Ovary (tissue), 9 donors: ENCODE measurements around the gene CADM2. TPM values are rescaled to one million over a fixed set of nuclear protein-coding genes. Genes with fewer than 3 reads are reported as not detected.

Source experiments
- DNase-seq, 5 donors: peaks; one replicate each; pipeline ENCODE4 v3.0.0-alpha.2; 2019 to 2020
- H3K27ac ChIP-seq, 2 donors: fragments of 200-600 bp; one replicate each; pipeline versions ENCODE4 v1.5.1 to v1.8.0; 2019 to 2022
- H3K27me3 ChIP-seq: fragments of 200-600 bp; one replicate; pipeline ENCODE4 v1.8.0; 2022
- H3K36me3 ChIP-seq: fragments of 200-600 bp; sonication (generic); one replicate; pipeline ENCODE4 v1.5.1; 2019
- H3K4me1 ChIP-seq: one replicate; pipeline ENCODE4 v1.8.1; 2013; ENCODE audit warnings: mild to moderate bottlenecking, moderate library complexity; ENCODE audit not compliant: insufficient read depth
- H3K4me3 ChIP-seq: fragments of 200-600 bp; sonication (generic); one replicate; pipeline ENCODE4 v1.5.1; 2017
- H3K9me3 ChIP-seq, 2 donors: fragments of 200-600 bp in 1 of 2; sonication (generic) in 1 of 2; one replicate each; pipeline versions ENCODE4 v1.5.1 to v1.8.1; 2013 to 2019; ENCODE audit warnings: mild to moderate bottlenecking in 1 of 2, moderate library complexity in 1 of 2
- CTCF ChIP-seq, 3 donors: fragments of 450-650 bp in 2 of 3; fragments of 200-600 bp in 1 of 3; IDR thresholded peaks; one replicate each; pipeline versions ENCODE4 v1.5.1 to v1.8.0; 2016 to 2022; ENCODE audit warnings: antibody characterized with exemption in 3 of 3, mild to moderate bottlenecking in 1 of 3
- EP300 ChIP-seq: sonication (generic); formaldehyde crosslinking; IDR thresholded peaks from one replicate; pipeline ENCODE4 v1.6.1; 2017; ENCODE audit warnings: antibody characterized with exemption
- POLR2A ChIP-seq: fragments of 450-650 bp; IDR thresholded peaks from one replicate; pipeline ENCODE4 v1.6.1; 2017; ENCODE audit warnings: antibody characterized with exemption, mild to moderate bottlenecking, moderate library complexity
- WGBS, 3 donors: extraction: QIAGEN DNeasy Blood & Tissue Kit in 1 of 3; methylation state at CpG; one replicate each; pipeline versions ENCODE4 v1.1.5 to v1.1.7; 2013 to 2017; 5-methylcytosine and 5-hydroxymethylcytosine counted together
- intact Hi-C, 4 donors: fragments of 100-400 bp; cut with DNase I; formaldehyde crosslinking; loops; one replicate each; pipeline versions ENCODE4 v1.11.0 to v1.15.1; 2022 to 2023
- polyA plus RNA-seq, 2 donors: library from polyadenylated mRNA; stranded (reverse); fragments of 200-250 nt in 1 of 2; fragments of 350-450 nt in 1 of 2; fragmentation: Illumina TruSeq in 1 of 2; extraction: RNeasy Lipid Tissue Mini Kit (QIAGEN cat#74804) in 1 of 2; gene quantifications; one replicate each; pipeline ENCODE4 v1.2.3, GENCODE V29; 2013 to 2014
- total RNA-seq, 7 donors: library from RNA; depleted of rRNA in 2 of 7; stranded (reverse); fragments of >200 nt in 2 of 7; fragmentation: NEBNext Ultra II Directional in 3 of 7; extraction: Animal tissue kit (Norgen Biotek cat#: 25700) in 3 of 7; gene quantifications; one replicate each; pipeline versions ENCODE4 v1.1.0 to v1.2.4, GENCODE V29; 2016 to 2023
- donor health status: DM: no; HTN: no; CAD: no; lungs with moderate emphysema.
- donor health status: DM: no; HTN: no; CAD: no.
- donor health status: Bipolar disorder and iron deficiency.
- donor health status: DM: yes; HTN: yes; CAD: no.
- donor health status: DM: no; HTN: no; CAD: no.
- donor health status: DM: yes; HTN: yes; CAD: no.

The CADM2 gene
- total and polyA plus RNA-seq, 9 donors = 0.20 to 1.9 (median 0.69) TPM

- intact Hi-C loops = no loop called here
- Histone ChIP-seq H3K4me1 (no peaks in the 10 kb centered on the region), H3K36me3 (no peaks in the 10 kb centered on the region), H3K27me3 (no peaks in the 10 kb centered on the region), H3K27ac (no peak overlapping the region), H3K9me3 (no peaks in the 10 kb centered on the region), H3K4me3 (no peak overlapping the region)
- WGBS, 3 donors = 72 to 89% (median 84%) methylated on average over 4 of the region's 4 CpGs
- TF ChIP-seq EP300 (no peak), CTCF (IDR thresholded peaks at IDR 0.05) (no peak), POLR2A (no peak)
- no peak for DNase-seq
Observed at GRCh38 chr3:85576697-85577200, 618.0 kb downstream of the CADM2 start.

GRCh38 chr3:85584779-85585356, 626.1 kb downstream of the CADM2 start:
- H3K27me3 ChIP-seq = no peaks in the 10 kb centered on the region
- no peak overlapping the region for H3K4me3 ChIP-seq
- intact Hi-C loops = no loop called here
- H3K36me3 ChIP-seq = no peaks in the 10 kb centered on the region
- WGBS, 3 donors = 87 to 93% (median 93%) methylated on average over 7 of the region's 7 CpGs
- no peak for TF ChIP-seq EP300
- no peak for DNase-seq
- no peaks in the 10 kb centered on the region for H3K9me3 ChIP-seq
- H3K27ac ChIP-seq = no peak overlapping the region
- H3K4me1 ChIP-seq = no peaks in the 10 kb centered on the region

GRCh38 chr3:85586018-85586417, 627.2 kb downstream of the CADM2 start:
- TF ChIP-seq EP300 (no peak), CTCF (IDR thresholded peaks at IDR 0.05) (no peak)
- no peaks in the 10 kb centered on the region for H3K4me1 ChIP-seq
- no peaks in the 10 kb centered on the region for H3K9me3 ChIP-seq
- H3K27me3 ChIP-seq = no peaks in the 10 kb centered on the region
- H3K36me3 ChIP-seq = no peaks in the 10 kb centered on the region
- WGBS, 3 donors = 75 to 82% (median 78%) methylated on average over 3 of the region's 3 CpGs
- intact Hi-C loops = no loop called here
- no peak overlapping the region for H3K27ac ChIP-seq
- H3K4me3 ChIP-seq = no peak overlapping the region
- DNase-seq = no peak

DNA sequence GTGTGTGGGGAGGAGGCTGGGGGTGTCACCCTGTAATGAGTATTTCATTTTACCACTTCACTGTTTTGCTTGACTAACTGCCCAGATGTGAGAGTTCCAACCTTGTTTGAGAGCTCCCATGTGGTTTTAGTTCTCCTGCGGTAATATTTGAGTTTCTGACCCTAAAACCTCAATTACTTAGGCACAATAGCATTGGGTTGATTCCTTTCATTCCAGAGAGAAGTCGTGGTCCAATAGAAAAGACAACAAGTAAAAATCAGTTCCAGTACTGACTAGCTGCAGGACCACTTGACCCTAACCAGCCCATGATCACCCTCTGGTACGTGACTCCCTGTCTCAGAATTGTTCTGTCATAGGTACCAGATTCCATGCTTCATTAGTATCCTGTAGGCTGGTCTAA, 630.4 kb downstream of the CADM2 start:
- 22 to 30% (median 23%) methylated on average over 3 of the region's 3 CpGs for WGBS, 3 donors
- TF ChIP-seq POLR2A (no peak), CTCF (IDR thresholded peaks at IDR 0.05) (no peak), EP300 (no peak)
- intact Hi-C loops = no loop called here
- no peaks in the 10 kb centered on the region for H3K27me3 ChIP-seq
- no peak overlapping the region for H3K4me3 ChIP-seq
- H3K36me3 ChIP-seq = no peaks in the 10 kb centered on the region
- H3K9me3 ChIP-seq = no peaks in the 10 kb centered on the region
- DNase-seq = no peak
- H3K27ac ChIP-seq = no peak overlapping the region
- H3K4me1 ChIP-seq = no peaks in the 10 kb centered on the region

- H3K36me3 ChIP-seq = no peaks in the 10 kb centered on the region
- H3K9me3 ChIP-seq = no peaks in the 10 kb centered on the region
- DNase-seq = no peak
- no peaks in the 10 kb centered on the region for H3K27me3 ChIP-seq
- H3K4me3 ChIP-seq = no peak overlapping the region
- WGBS, 3 donors = 4 to 19% (median 13%) methylated on average over 2 of the region's 2 CpGs
- no peak for TF ChIP-seq POLR2A
- no peak for TF ChIP-seq EP300
- intact Hi-C loops = no loop called here
- no peaks in the 10 kb centered on the region for H3K4me1 ChIP-seq
- H3K27ac ChIP-seq = no peak overlapping the region
Observed at GRCh38 chr3:85591451-85591850, 632.7 kb downstream of the CADM2 start.
